GM08714 (cell line): ENCODE results near the gene ACAT2.
A peak's percentile ranks its signal among the peaks of the same experiment; 100 is the strongest.
"Not testable (repeated sequence)": the region's sequence is repeated elsewhere in the genome, so short reads cannot be mapped to it uniquely, and the experiment has no call there.

Experiments
- H3K4me3 ChIP-seq: fragments of 200-500 bp; sonication (Bioruptor generic); 2 replicates; pipeline ENCODE4 v1.5.1; 2014; ENCODE audit warnings: mild to moderate bottlenecking, low read length, inconsistent platforms
- ZNF274 ChIP-seq: IDR thresholded peaks from 2 replicates; pipeline ENCODE4 v1.6.1; 2012; ENCODE audit warnings: mild to moderate bottlenecking, low read depth, low read length

The ACAT2 gene

GRCh38 chr6:159726255-159726917 lies 35.5 kb upstream of the ACAT2 start:
- H3K4me3 ChIP-seq, result peak overlapping the region; percentile 66
- TF ChIP-seq ZNF274, result no peak

- TF ChIP-seq ZNF274, result no peak
- H3K4me3 ChIP-seq, result peak within 1 kb of the TSS; percentile 88
Measured at GRCh38 chr6:159726918-159727716, 34.7 kb upstream of the ACAT2 start, which contains the start of gene WTAP. Gene WTAP, plus strand, starts transcription at chr6:159727506. Its CDS starts 8,760 bp downstream, at chr6:159736266.

- no peak for TF ChIP-seq ZNF274
Measured at GRCh38 chr6:159727717-159728445, 34.0 kb upstream of the ACAT2 start.

GRCh38 chr6:159728531-159728964 lies 33.3 kb upstream of the ACAT2 start:
- TF ChIP-seq ZNF274, result no peak

More at GRCh38 chr6:159727717-159728445, 34.0 kb upstream of the ACAT2 start:
- peak overlapping the region; percentile 88 for H3K4me3 ChIP-seq

GRCh38 chr6:159729598-159730331 lies 32.1 kb upstream of the ACAT2 start:
- TF ChIP-seq ZNF274, result no peak
- H3K4me3 ChIP-seq, result peak overlapping the region; percentile 88

More at GRCh38 chr6:159728531-159728964, 33.3 kb upstream of the ACAT2 start:
- peak overlapping the region; percentile 88; the same call in 1 of the 2 replicates for H3K4me3 ChIP-seq

GRCh38 chr6:159730332-159730676 lies 31.5 kb upstream of the ACAT2 start:
- no peak for TF ChIP-seq ZNF274

GRCh38 chr6:159732550-159732949 lies 29.3 kb upstream of the ACAT2 start:
- H3K4me3 ChIP-seq, result not testable (repeated sequence)

More at GRCh38 chr6:159730332-159730676, 31.5 kb upstream of the ACAT2 start:
- H3K4me3 ChIP-seq, result peak overlapping the region; percentile 88; the same call in 1 of the 2 replicates

GRCh38 chr6:159733395-159733794 lies 28.4 kb upstream of the ACAT2 start:
- H3K4me3 ChIP-seq, result not testable (repeated sequence)

GRCh38 chr6:159736908-159737307 lies 24.9 kb upstream of the ACAT2 start:
- no peak for TF ChIP-seq ZNF274

GRCh38 chr6:159739341-159739740 lies 22.5 kb upstream of the ACAT2 start:
- H3K4me3 ChIP-seq, result no peak overlapping the region
- TF ChIP-seq ZNF274, result no peak

More at GRCh38 chr6:159736908-159737307, 24.9 kb upstream of the ACAT2 start:
- H3K4me3 ChIP-seq, result no peak overlapping the region

GRCh38 chr6:159742165-159742564 lies 19.7 kb upstream of the ACAT2 start:
- no peak for TF ChIP-seq ZNF274
- H3K4me3 ChIP-seq, result no peak overlapping the region

GRCh38 chr6:159745081-159745480 lies 16.8 kb upstream of the ACAT2 start:
- TF ChIP-seq ZNF274, result no peak
- no peak overlapping the region for H3K4me3 ChIP-seq

GRCh38 chr6:159746759-159747158 lies 15.1 kb upstream of the ACAT2 start:
- no peak overlapping the region for H3K4me3 ChIP-seq
- TF ChIP-seq ZNF274, result no peak

- not testable (repeated sequence) for H3K4me3 ChIP-seq
Measured at GRCh38 chr6:159748127-159748526, 13.7 kb upstream of the ACAT2 start.
